HG02981 (cell line): ENCODE measurements around the gene CTRB2.

Source experiments
- ATAC-seq: cut with Tn5 transposase; IDR thresholded peaks from one replicate; pipeline ENCODE4 v1.9.1; 2021; ENCODE audit warnings: mild to moderate bottlenecking, moderate library complexity; ENCODE audit not compliant: unreplicated experiment

Gene CTRB2

DNA sequence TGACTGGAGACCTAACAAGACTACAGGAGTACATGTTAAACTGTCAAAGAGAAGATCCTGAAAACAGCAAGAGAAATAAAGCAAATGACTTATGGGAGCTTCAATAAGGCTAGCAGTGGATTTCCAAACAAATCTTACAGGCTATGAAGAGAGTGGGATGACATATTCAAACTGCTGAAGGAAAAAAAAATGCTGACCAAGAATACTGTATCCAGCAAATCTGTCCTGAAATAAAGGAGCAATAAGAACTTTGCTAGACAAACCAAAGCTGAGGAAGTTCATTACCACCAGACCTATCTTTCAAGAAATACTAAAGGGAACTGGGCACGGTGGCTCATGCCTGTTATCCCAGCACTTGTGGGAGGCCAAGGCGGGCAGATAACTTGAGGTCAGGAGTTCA, 30.0 kb downstream of the CTRB2 start:
- no peak for ATAC-seq

DNA sequence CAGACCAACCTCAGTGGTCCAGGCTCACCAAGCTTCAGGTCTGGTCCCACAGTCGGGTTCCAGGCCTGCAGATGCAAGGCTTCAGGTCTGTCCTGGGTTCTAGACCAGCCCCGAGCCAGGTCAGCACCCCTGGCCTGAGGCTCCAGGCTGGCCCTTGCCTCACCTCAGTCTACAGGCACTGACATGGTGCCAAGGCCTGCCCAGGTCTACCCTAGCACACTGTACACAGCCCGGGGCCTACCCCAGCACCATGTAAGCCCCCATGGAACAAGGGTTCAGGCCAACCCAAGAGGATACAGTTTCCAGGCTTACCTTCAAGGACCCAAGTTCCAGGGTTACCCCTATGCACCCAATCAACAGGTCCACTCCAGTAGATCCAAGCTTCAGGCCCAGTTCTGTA, 31.9 kb downstream of the CTRB2 start:
- no peak for ATAC-seq

DNA sequence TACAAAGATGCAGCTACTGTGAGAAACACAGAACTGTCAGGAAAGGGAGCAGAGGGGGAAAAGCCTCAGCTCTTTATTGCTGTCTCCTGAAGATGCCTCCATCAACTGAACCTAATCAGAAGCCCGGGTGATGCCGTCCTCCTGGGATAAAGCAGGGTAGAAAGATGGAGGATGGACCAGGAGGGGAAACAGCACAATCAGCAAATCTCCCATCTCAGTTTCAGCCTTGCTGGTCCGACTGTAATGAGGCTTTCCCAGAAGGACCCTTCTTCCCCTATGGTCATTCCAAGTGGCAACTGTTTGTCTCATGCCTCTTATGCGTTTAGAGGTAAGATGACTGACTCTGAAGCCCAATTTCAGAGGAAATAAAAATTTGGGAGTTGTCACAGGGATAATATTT, 34.4 kb downstream of the CTRB2 start:
- ATAC-seq, result no peak

DNA sequence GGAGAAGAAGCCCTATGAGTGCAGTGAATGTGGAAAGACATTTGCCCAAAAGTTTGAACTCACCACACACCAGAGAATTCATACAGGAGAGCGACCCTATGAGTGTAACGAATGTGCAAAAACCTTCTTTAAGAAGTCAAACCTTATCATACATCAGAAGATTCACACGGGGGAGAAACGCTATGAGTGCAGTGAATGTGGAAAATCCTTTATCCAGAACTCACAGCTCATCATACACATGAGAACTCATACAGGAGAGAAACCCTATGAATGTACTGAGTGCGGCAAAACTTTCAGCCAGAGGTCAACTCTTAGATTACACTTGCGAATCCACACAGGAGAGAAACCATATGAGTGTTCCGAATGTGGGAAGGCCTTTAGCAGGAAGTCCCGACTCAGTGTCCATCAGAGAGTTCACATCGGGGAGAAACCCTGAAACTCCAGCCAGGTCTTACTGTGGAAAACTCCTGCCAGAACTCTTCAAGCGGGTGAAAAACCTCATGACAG, 37.0 kb downstream of the CTRB2 start:
- ATAC-seq, result no peak

DNA sequence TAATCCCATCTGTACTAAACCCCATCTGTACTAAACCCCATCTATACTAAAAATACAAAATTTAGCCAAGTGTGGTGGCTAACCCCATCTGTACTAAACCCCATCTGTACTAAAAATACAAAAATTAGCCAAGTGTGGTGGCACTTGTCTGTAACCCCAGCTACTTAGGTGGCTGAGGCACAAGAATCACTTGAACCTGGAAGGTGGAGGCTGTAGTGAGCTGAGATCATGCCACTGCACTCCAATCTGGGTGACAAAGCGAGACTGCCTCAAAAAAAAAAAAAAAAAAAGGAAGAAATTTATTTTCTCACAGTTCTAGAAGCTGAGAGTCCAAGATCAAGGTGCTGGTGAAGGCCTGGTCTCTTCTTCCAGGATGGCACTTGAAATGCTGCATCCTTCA, 46.6 kb downstream of the CTRB2 start:
- no peak for ATAC-seq
